ENCODE results near the gene RIMS1. TPM values are rescaled to one million over a fixed set of nuclear protein-coding genes. Genes with fewer than 3 reads are reported as not detected.

RIMS1 gene
- total RNA-seq, result not detected

DNA sequence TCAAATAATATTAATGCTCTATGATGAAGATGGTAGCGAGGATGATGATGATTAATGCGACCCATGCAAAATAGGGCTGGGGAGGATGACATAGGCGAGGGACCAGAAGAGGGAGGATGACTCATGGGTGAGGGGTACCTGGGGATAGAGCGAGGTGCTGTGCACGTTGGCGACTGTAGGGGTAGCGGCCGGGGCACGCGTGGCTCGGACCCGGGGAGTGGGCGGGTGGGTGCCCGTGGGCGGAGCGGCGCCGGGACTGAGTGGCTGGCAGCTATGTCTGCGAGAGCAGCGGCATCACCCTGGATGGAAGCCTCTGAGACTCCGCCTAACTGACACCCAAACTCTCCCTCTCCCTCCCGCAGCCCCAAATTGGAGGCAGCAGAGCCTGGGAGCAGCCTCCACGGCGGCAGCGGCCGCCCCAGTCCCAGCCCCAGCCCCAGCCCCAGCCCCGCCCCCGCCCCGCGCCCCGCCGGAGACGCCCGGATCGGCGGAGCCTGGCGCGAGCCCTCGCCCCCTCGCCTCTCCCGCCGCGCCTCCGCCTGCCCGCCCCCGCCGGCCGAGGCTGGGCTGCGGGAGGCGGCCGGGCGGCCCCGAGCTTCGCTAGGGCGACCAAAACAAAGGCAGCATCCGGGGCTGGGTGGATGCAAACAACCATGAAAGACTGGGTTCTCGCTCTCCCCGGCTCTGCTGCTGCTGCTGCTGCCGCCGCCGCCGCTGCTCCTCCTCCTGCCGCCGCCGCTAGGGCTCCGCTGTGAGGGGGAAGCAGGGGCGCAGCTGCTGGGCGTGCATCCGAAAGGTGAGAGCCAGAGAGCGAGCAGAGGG is at the start of gene RIMS1:
Gene RIMS1, plus strand, starts transcription at position 367 of the 822 bp plus-strand sequence. CDS start 474 bp downstream, outside the sequence.
- Mint-ChIP-seq H3K4me3 (no peak within 1 kb of the TSS), H3K36me3 (ENCODE audit: insufficient read depth) (no peaks in the 10 kb centered on the region), H3K4me1 (ENCODE audit: low read depth) (peaks cover 2% of the 10 kb centered on the region), H3K9me3 (no peaks in the 10 kb centered on the region), H3K27me3 (ENCODE audit: low read depth) (peaks cover 42% of the 10 kb centered on the region)
- peak in 1 of 2 donors; percentile 37 for ATAC-seq
- DNase-seq, result no peak

DNA sequence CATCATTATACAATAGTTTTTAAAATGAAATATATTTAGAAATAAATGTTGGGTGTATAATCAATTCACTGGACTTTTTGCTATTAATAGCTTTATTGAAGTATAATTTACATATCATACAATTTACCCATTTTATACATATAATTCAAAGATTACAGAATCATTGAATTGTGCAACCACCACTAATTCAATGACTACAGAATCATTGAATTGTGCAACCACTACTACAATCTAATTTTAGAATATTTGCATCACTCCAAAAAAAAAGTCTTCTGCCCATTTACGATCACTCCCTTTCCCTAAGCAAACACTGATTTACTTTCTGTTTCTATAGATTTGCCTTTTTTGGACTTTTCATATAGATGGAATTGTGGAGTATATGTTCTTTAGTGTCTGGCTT is 35.1 kb upstream of the RIMS1 start:
- no peaks in the 10 kb centered on the region for H3K27me3 Mint-ChIP-seq (ENCODE audit: low read depth)
- no peak for ATAC-seq
- DNase-seq, result no peak
- H3K36me3 Mint-ChIP-seq (ENCODE audit: insufficient read depth), result no peaks in the 10 kb centered on the region
- peaks cover 15% of the 10 kb centered on the region for H3K9me3 Mint-ChIP-seq
- no peak overlapping the region for H3K4me3 Mint-ChIP-seq
- H3K4me1 Mint-ChIP-seq (ENCODE audit: low read depth), result no peaks in the 10 kb centered on the region

GRCh38 chr6:71852948-71853347 is 33.4 kb upstream of the RIMS1 start:
- H3K27me3 Mint-ChIP-seq (ENCODE audit: low read depth), result no peaks in the 10 kb centered on the region
- DNase-seq, result no peak
- peaks cover 15% of the 10 kb centered on the region for H3K9me3 Mint-ChIP-seq
- no peaks in the 10 kb centered on the region for H3K4me1 Mint-ChIP-seq (ENCODE audit: low read depth)
- no peaks in the 10 kb centered on the region for H3K36me3 Mint-ChIP-seq (ENCODE audit: insufficient read depth)
- no peak for ATAC-seq
- no peak overlapping the region for H3K4me3 Mint-ChIP-seq

DNA sequence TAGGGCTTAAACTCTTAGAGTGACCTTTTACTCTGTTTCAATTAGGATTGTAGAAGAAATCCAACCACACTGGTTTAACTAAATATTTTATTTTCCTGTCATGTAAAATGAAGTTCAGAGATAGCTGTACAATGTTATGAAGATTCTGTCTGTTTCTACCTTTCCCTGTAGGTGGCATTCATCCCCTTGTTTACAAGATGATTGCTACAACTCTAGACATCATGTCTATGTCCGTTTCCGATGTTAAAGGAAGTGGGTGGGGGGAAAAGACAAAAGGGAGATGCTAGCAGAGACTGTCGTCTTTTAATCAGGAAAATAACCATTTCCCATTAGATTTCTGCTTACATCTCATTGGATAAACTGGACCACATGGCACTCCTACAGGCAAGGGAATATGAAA is 30.9 kb upstream of the RIMS1 start:
- no peak for ATAC-seq
- no peak for DNase-seq
- Mint-ChIP-seq H3K4me1 (ENCODE audit: low read depth) (no peaks in the 10 kb centered on the region), H3K27me3 (ENCODE audit: low read depth) (no peaks in the 10 kb centered on the region), H3K4me3 (no peak overlapping the region), H3K9me3 (peaks cover 9% of the 10 kb centered on the region), H3K36me3 (ENCODE audit: insufficient read depth) (no peaks in the 10 kb centered on the region)

- no peaks in the 10 kb centered on the region for H3K4me1 Mint-ChIP-seq (ENCODE audit: low read depth)
- DNase-seq, result no peak
- no peaks in the 10 kb centered on the region for H3K36me3 Mint-ChIP-seq (ENCODE audit: insufficient read depth)
- H3K27me3 Mint-ChIP-seq (ENCODE audit: low read depth), result peaks cover 2% of the 10 kb centered on the region
- no peaks in the 10 kb centered on the region for H3K9me3 Mint-ChIP-seq
- no peak for ATAC-seq
- no peak overlapping the region for H3K4me3 Mint-ChIP-seq
Measured at GRCh38 chr6:71879016-71879415, 7.3 kb upstream of the RIMS1 start.

DNA sequence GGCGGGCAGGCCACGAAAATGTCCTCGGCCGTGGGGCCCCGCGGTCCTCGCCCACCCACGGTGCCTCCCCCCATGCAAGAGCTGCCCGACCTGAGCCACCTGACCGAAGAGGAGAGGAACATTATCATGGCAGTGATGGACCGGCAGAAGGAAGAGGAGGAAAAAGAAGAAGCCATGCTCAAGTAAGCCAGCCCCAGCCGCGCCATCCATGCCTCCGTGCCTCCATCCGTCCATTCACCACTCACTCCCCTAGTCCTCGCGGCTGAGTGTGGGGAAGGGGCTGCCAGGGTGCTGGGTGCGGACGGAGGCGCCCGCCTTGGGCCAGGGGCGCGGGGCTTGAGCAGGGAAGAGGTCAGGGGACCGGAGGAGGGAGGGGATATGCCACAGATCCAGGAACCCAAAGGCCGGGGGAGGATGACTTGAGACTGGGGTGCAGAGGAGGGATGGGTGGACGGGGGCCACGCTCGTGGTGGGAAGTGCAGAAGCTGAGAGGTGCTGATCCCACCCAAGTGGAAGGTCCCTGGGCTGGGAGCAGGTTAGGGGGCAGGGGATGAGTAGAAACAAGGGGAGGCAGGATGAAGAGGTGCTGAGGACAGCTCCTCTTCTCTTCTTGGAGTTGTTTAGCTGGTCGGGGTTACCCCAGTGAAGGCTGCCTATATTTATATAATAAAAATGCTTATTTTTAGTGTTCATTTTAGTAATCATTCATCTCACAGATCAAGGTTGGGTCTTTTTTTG is 825 bp downstream of the RIMS1 start:
- Mint-ChIP-seq H3K4me3 (no peak overlapping the region), H3K9me3 (no peaks in the 10 kb centered on the region), H3K36me3 (ENCODE audit: insufficient read depth) (no peaks in the 10 kb centered on the region), H3K27me3 (ENCODE audit: low read depth) (peaks cover 42% of the 10 kb centered on the region), H3K4me1 (ENCODE audit: low read depth) (peaks cover 2% of the 10 kb centered on the region)
- ATAC-seq, result no peak
- DNase-seq, result no peak

DNA sequence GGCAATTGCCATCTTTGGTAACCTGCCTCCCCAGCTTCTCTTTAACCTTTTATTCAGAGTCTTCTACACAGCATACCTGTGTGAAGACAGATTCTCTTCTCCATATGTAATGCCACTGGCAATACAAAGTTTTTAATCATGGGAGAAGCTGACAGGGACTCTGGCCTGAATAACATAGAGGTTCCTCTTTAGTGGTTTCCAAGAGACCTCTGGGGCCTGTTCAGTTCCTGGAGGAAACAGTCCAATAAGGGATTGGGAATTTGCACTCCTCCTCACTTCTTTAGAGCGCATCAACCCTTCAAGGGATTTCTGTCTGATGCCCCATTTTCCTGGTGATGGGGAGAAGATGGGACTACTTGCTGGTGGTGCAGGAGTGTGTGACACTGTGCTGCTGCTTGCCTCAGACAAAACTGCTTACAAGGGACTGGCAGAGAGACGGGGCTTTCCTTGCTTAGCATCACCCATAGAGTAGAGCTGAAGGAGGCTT is 1.4 kb downstream of the RIMS1 start:
- ATAC-seq, result no peak
- DNase-seq, result no peak
- H3K4me3 Mint-ChIP-seq, result no peak overlapping the region
- no peaks in the 10 kb centered on the region for H3K9me3 Mint-ChIP-seq
- H3K4me1 Mint-ChIP-seq (ENCODE audit: low read depth), result peaks cover 2% of the 10 kb centered on the region
- H3K36me3 Mint-ChIP-seq (ENCODE audit: insufficient read depth), result no peaks in the 10 kb centered on the region
- H3K27me3 Mint-ChIP-seq (ENCODE audit: low read depth), result peaks cover 40% of the 10 kb centered on the region

GRCh38 chr6:71888756-71889340 is 2.5 kb downstream of the RIMS1 start:
- Mint-ChIP-seq H3K9me3 (no peaks in the 10 kb centered on the region), H3K4me1 (ENCODE audit: low read depth) (peaks cover 2% of the 10 kb centered on the region), H3K27me3 (ENCODE audit: low read depth) (peaks cover 40% of the 10 kb centered on the region), H3K4me3 (no peak overlapping the region), H3K36me3 (ENCODE audit: insufficient read depth) (no peaks in the 10 kb centered on the region)
- ATAC-seq (no peak), DNase-seq (no peak)

- peaks cover 39% of the 10 kb centered on the region for H3K27me3 Mint-ChIP-seq (ENCODE audit: low read depth)
- H3K9me3 Mint-ChIP-seq, result no peaks in the 10 kb centered on the region
- H3K36me3 Mint-ChIP-seq (ENCODE audit: insufficient read depth), result no peaks in the 10 kb centered on the region
- H3K4me3 Mint-ChIP-seq, result no peak overlapping the region
- DNase-seq (no peak), ATAC-seq (no peak)
- peaks cover 2% of the 10 kb centered on the region for H3K4me1 Mint-ChIP-seq (ENCODE audit: low read depth)
Measured at GRCh38 chr6:71889366-71889765, 3.0 kb downstream of the RIMS1 start.

DNA sequence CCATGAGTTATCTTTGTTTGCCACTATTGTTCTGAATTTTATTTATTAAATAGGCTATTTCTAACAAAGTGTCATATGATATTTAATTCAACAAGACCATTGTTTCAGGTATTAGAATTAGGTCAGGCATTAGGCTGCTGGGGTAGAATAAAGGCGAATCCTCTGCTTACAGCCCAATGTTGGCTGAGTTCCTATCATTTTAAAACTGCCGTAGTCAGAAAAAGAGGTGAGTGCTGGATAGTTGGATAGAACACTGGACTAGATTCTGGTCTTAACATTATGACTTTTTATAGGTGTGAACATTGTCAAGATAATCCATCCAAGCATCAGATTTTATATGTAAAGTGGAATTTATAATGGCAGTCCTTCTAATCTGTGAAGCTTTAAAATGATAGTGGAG is 6.3 kb downstream of the RIMS1 start:
- Mint-ChIP-seq H3K36me3 (ENCODE audit: insufficient read depth) (no peaks in the 10 kb centered on the region), H3K27me3 (ENCODE audit: low read depth) (peaks cover 16% of the 10 kb centered on the region), H3K4me1 (ENCODE audit: low read depth) (no peaks in the 10 kb centered on the region), H3K4me3 (no peak overlapping the region), H3K9me3 (no peaks in the 10 kb centered on the region)
- no peak for ATAC-seq
- DNase-seq, result no peak

- Mint-ChIP-seq H3K27me3 (ENCODE audit: low read depth) (no peaks in the 10 kb centered on the region), H3K4me1 (ENCODE audit: low read depth) (no peaks in the 10 kb centered on the region), H3K36me3 (ENCODE audit: insufficient read depth) (no peaks in the 10 kb centered on the region), H3K9me3 (no peaks in the 10 kb centered on the region), H3K4me3 (no peak overlapping the region)
- DNase-seq, result no peak
- ATAC-seq, result no peak
Measured at GRCh38 chr6:71900642-71901041, 14.3 kb downstream of the RIMS1 start.

DNA sequence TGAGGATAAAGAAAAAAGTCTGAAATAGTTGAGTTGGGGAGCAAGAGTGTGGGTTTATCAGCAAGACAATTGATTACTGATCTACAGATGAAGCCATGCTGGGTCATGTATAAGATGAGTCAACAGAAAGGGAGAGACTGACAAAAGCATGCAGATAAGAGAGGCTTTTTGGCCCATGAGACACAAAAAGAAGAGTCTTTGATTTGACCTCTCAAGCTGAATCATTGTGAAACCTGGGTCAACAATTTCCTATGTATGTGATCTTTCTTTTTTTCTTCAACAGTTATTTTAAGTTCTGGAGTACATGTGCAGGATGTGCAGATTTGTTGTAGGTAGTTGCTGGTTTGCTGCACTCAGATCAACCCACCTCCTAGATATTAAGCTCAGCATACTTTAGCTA is 15.9 kb downstream of the RIMS1 start:
- no peaks in the 10 kb centered on the region for H3K36me3 Mint-ChIP-seq (ENCODE audit: insufficient read depth)
- no peaks in the 10 kb centered on the region for H3K27me3 Mint-ChIP-seq (ENCODE audit: low read depth)
- no peak overlapping the region for H3K4me3 Mint-ChIP-seq
- H3K4me1 Mint-ChIP-seq (ENCODE audit: low read depth), result no peaks in the 10 kb centered on the region
- H3K9me3 Mint-ChIP-seq, result no peaks in the 10 kb centered on the region
- DNase-seq (no peak), ATAC-seq (no peak)

DNA sequence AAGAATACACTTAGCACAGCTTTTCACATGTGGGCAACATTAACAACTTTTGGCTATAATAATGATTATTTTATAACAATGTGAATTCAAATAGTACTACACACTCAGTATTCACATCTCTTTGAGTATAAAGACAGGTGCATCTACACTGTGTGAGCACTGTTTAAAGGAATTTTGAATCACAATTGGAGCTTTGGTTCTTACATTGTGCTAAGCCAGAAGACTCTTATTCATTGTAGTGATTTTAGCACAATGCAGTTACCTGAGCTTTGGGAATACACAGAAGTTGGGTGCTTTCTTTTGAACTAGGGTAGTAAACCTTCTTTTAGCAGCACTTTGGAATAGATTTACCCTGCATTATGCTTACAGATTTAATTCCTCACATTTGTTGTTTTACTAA is 20.5 kb downstream of the RIMS1 start:
- H3K36me3 Mint-ChIP-seq (ENCODE audit: insufficient read depth), result no peaks in the 10 kb centered on the region
- ATAC-seq (no peak), DNase-seq (no peak)
- H3K9me3 Mint-ChIP-seq, result no peaks in the 10 kb centered on the region
- no peaks in the 10 kb centered on the region for H3K27me3 Mint-ChIP-seq (ENCODE audit: low read depth)
- H3K4me1 Mint-ChIP-seq (ENCODE audit: low read depth), result no peaks in the 10 kb centered on the region
- no peak overlapping the region for H3K4me3 Mint-ChIP-seq

DNA sequence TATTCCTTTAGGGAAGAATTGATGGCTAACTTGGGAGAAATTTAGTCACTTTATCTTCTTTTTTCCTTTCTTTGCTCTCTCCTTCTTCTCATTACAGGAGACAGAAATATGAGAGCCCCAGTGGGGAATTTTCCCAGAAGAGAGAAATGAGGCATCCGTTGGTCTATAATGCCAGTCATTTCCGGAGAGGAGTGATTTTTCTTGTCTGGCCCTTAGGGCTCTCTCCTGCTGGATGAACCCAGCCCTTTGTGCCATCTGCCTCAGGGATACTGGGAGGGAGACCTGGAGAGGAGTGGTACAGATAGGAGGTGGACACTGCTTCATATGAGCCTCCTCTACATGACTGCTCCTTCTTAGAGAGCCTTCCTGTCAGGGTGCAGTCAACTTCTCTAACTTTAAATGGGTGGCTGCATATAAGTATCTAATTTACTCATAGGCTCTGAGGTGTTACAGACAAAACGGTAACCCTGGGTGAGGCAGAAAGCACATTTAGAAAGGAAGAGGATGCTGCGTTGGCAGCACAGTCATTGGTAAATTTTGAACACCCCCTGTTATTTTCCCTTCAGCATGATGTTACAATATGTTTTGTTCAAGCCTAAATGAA is 21.9 kb downstream of the RIMS1 start:
- H3K36me3 Mint-ChIP-seq (ENCODE audit: insufficient read depth), result no peaks in the 10 kb centered on the region
- H3K4me1 Mint-ChIP-seq (ENCODE audit: low read depth), result no peaks in the 10 kb centered on the region
- H3K4me3 Mint-ChIP-seq, result no peak overlapping the region
- no peak for ATAC-seq
- no peaks in the 10 kb centered on the region for H3K9me3 Mint-ChIP-seq
- no peak for DNase-seq
- H3K27me3 Mint-ChIP-seq (ENCODE audit: low read depth), result no peaks in the 10 kb centered on the region

Measured in activated T-cell treated with anti-CD3 and anti-CD28 coated beads, Interleukin-2, amount 50 U/mL, for 4 hours (primary cell).